ENCODE measurements around the gene ARHGEF19. TPM values are rescaled to one million over a fixed set of nuclear protein-coding genes. Genes with fewer than 3 reads are reported as not detected.

The ARHGEF19 gene
- total RNA-seq, 1 donor, result 9.9 TPM

- no peak for TF ChIP-seq CTCF (IDR thresholded peaks at IDR 0.05; ENCODE audit: insufficient read depth, low read depth, low read length)
- no peak for DNase-seq (ENCODE audit: low read depth)
- H3K4me3 ChIP-seq (ENCODE audit: low read depth, low read length), result no peak overlapping the region
These were observed 62.6 kb downstream of the ARHGEF19 start for GRCh38 chr1:16149702-16150488.

GRCh38 chr1:16149146-16149545 lies 63.3 kb downstream of the ARHGEF19 start:
- no peak for DNase-seq (ENCODE audit: low read depth)
- no peak overlapping the region for H3K4me3 ChIP-seq (ENCODE audit: low read depth, low read length)
- no peak for TF ChIP-seq CTCF (IDR thresholded peaks at IDR 0.05; ENCODE audit: insufficient read depth, low read depth, low read length)

DNA sequence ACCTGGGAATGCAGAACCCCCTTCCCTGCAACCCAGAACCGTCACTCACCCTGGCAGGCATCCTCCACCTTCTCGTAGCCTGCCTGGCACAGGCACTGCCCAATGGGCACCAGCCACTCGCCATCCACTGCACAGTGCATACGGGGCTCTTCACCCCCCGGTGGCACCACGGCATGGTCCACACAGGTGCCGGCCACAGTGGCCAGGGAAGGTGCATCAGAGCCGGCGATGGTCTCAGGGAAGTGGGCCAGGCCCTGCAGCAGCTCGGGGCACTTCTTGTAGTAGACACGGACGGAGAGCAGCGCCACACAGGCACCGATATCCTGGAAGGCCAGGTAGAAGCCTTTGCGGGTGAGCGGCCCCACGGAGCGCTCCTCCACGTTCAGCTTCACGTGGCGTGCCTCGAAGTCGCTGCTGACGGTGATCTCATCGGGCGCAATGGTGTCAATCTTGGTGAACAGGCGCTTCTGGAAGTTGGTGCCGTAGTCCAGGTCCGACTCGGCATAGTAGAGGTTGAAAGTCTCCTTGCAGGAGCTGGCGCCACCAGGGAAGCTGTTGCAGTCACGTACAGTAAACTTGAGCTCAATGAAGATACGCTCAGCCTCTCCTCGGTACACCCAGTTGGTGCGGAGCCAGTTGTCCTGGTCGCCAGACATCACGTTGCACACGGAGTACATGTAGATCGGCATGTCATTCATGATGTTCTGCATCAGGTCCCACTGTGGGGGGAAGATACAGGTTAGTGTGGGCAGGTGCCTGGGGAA lies 63.9 kb downstream of the ARHGEF19 start:
- H3K4me3 ChIP-seq (ENCODE audit: low read depth, low read length), result no peak overlapping the region
- no peak for TF ChIP-seq CTCF (IDR thresholded peaks at IDR 0.05; ENCODE audit: insufficient read depth, low read depth, low read length)
- no peak for DNase-seq (ENCODE audit: low read depth)

Small RNA genes within 50 kb of the gene (small RNA-seq; reads per million reads assigned to genes)
- gene MT1XP1, result not detected

Other genes starting within 250 kb of the ARHGEF19 start
- gene ZBTB17, start 236.6 kb downstream of the ARHGEF19 start, total RNA-seq, result 22.5 and 31.5 TPM in 2 replicates
- gene SRARP, start 208.4 kb downstream of the ARHGEF19 start, total RNA-seq, result not detected in 2 replicates
- 1.7 and 3.5 TPM in 2 replicates for gene HSPB7, start 194.6 kb downstream of the ARHGEF19 start, total RNA-seq
- gene CLCNKA, start 190.6 kb downstream of the ARHGEF19 start, total RNA-seq, result not detected in 2 replicates
- gene CLCNKB, start 168.9 kb downstream of the ARHGEF19 start, total RNA-seq, result under 0.01 and 0.43 TPM in 2 replicates
- under 0.01 TPM in 1 of 2 replicates, not detected in the other for gene FAM131C, start 139.0 kb downstream of the ARHGEF19 start, total RNA-seq
- gene EPHA2, start 56.6 kb downstream of the ARHGEF19 start, total RNA-seq, result 47.0 and 104 TPM in 2 replicates
- 13.0 and 15.1 TPM in 2 replicates for gene CPLANE2, start 24.5 kb upstream of the ARHGEF19 start, total RNA-seq
- gene FBXO42, start 139.8 kb upstream of the ARHGEF19 start, total RNA-seq, result 15.1 and 16.0 TPM in 2 replicates
- 71.5 and 72.5 TPM in 2 replicates for gene SZRD1, start 154.6 kb upstream of the ARHGEF19 start, total RNA-seq
- under 0.01 TPM in 1 of 2 replicates, not detected in the other for gene SPATA21, start 224.8 kb upstream of the ARHGEF19 start, total RNA-seq
- gene NECAP2, start 228.1 kb upstream of the ARHGEF19 start, total RNA-seq, result 90.5 and 104 TPM in 2 replicates